ENCODE measurements around the gene HLA-DPB1. TPM values are rescaled to one million over a fixed set of nuclear protein-coding genes. Genes with fewer than 3 reads are reported as not detected.
A peak's percentile ranks its signal among the peaks of the same experiment; 100 is the strongest.

The HLA-DPB1 gene
- 1 to 10 TPM; 2.8 to 4.0 TPM for total RNA-seq

GRCh38 chr6:33075568-33076405 lies at the start of gene HLA-DPB1:
HLA-DPB1 (plus strand) TSS chr6:33075990; CDS start chr6:33076042, 52 bp downstream.
- H3K27me3 Mint-ChIP-seq (ENCODE audit: low read depth): peaks cover 4% of the 10 kb centered on the region
- H3K4me1 Mint-ChIP-seq (ENCODE audit: low read depth): peaks cover 25% of the 10 kb centered on the region
- H3K4me3 Mint-ChIP-seq: peak within 1 kb of the TSS; percentile 62
- no peak within 1 kb of the TSS for H3K27ac Mint-ChIP-seq
- H3K36me3 Mint-ChIP-seq (ENCODE audit: low read depth): no peaks in the 10 kb centered on the region
- CTCF ChIA-PET: interaction anchor here (0.9 to 1.7 kb wide), 2 partner anchors 61 to 64 kb away, joined by 3 to 5 read pairs; no protein-coding TSS in a partner anchor
- intact Hi-C loops (cut with micrococcal nuclease): no loop called here
- no peak for DNase-seq
- H3K9me3 Mint-ChIP-seq: no peaks in the 10 kb centered on the region

GRCh38 chr6:33028220-33028849 lies 47.5 kb upstream of the HLA-DPB1 start:
- H3K4me3 Mint-ChIP-seq: no peak overlapping the region
- H3K9me3 Mint-ChIP-seq: no peaks in the 10 kb centered on the region
- H3K36me3 Mint-ChIP-seq (ENCODE audit: low read depth): no peaks in the 10 kb centered on the region
- no peak for DNase-seq
- peaks cover 5% of the 10 kb centered on the region for H3K4me1 Mint-ChIP-seq (ENCODE audit: low read depth)
- CTCF ChIA-PET: no interaction called here
- no peak overlapping the region for H3K27ac Mint-ChIP-seq
- intact Hi-C loops (cut with micrococcal nuclease): no loop called here
- H3K27me3 Mint-ChIP-seq (ENCODE audit: low read depth): peaks cover 7% of the 10 kb centered on the region

GRCh38 chr6:33029328-33030184 lies 46.2 kb upstream of the HLA-DPB1 start:
- no peak overlapping the region for H3K4me3 Mint-ChIP-seq
- no peaks in the 10 kb centered on the region for H3K36me3 Mint-ChIP-seq (ENCODE audit: low read depth)
- DNase-seq: peak; percentile 28
- H3K27me3 Mint-ChIP-seq (ENCODE audit: low read depth): peaks cover 11% of the 10 kb centered on the region
- H3K27ac Mint-ChIP-seq: no peak overlapping the region
- no peaks in the 10 kb centered on the region for H3K9me3 Mint-ChIP-seq
- peaks cover 5% of the 10 kb centered on the region for H3K4me1 Mint-ChIP-seq (ENCODE audit: low read depth)
- CTCF ChIA-PET: interaction anchor here (1.2 kb wide), 1 partner anchor 161 kb away, joined by 3 read pairs; no protein-coding TSS in a partner anchor
- intact Hi-C loops (cut with micrococcal nuclease): no loop called here

GRCh38 chr6:33030245-33030644 lies 45.5 kb upstream of the HLA-DPB1 start:
- peaks cover 5% of the 10 kb centered on the region for H3K4me1 Mint-ChIP-seq (ENCODE audit: low read depth)
- no peak for DNase-seq
- H3K9me3 Mint-ChIP-seq: peaks cover 2% of the 10 kb centered on the region
- intact Hi-C loops (cut with micrococcal nuclease): no loop called here
- no peaks in the 10 kb centered on the region for H3K36me3 Mint-ChIP-seq (ENCODE audit: low read depth)
- H3K27me3 Mint-ChIP-seq (ENCODE audit: low read depth): peaks cover 15% of the 10 kb centered on the region
- H3K4me3 Mint-ChIP-seq: no peak overlapping the region
- CTCF ChIA-PET: interaction anchor here (1.2 kb wide), 1 partner anchor 161 kb away, joined by 3 read pairs; no protein-coding TSS in a partner anchor
- H3K27ac Mint-ChIP-seq: no peak overlapping the region

GRCh38 chr6:33034554-33034953 lies 41.2 kb upstream of the HLA-DPB1 start:
- H3K36me3 Mint-ChIP-seq (ENCODE audit: low read depth): no peaks in the 10 kb centered on the region

GRCh38 chr6:33036535-33036934 lies 39.3 kb upstream of the HLA-DPB1 start:
- Mint-ChIP-seq H3K9me3 (peaks cover 10% of the 10 kb centered on the region), H3K27me3 (ENCODE audit: low read depth) (peaks cover 16% of the 10 kb centered on the region), H3K4me3 (no peak overlapping the region), H3K4me1 (ENCODE audit: low read depth) (no peaks in the 10 kb centered on the region), H3K27ac (no peak overlapping the region), H3K36me3 (ENCODE audit: low read depth) (no peaks in the 10 kb centered on the region)
- CTCF ChIA-PET: interaction anchor here (1.0 to 2.4 kb wide), 2 partner anchors 21 to 89 kb away, joined by 4 to 8 read pairs; no protein-coding TSS in a partner anchor
- no peak for DNase-seq
- intact Hi-C loops (cut with micrococcal nuclease): no loop called here

More at GRCh38 chr6:33034554-33034953, 41.2 kb upstream of the HLA-DPB1 start:
- Mint-ChIP-seq H3K4me3 (no peak overlapping the region), H3K4me1 (ENCODE audit: low read depth) (no peaks in the 10 kb centered on the region), H3K9me3 (peaks cover 10% of the 10 kb centered on the region), H3K27ac (no peak overlapping the region), H3K27me3 (ENCODE audit: low read depth) (peaks cover 18% of the 10 kb centered on the region)
- CTCF ChIA-PET: no interaction called here
- intact Hi-C loops (cut with micrococcal nuclease): no loop called here
- DNase-seq: no peak

- H3K9me3 Mint-ChIP-seq: peaks cover 7% of the 10 kb centered on the region
- H3K36me3 Mint-ChIP-seq (ENCODE audit: low read depth): no peaks in the 10 kb centered on the region
- H3K27me3 Mint-ChIP-seq (ENCODE audit: low read depth): peaks cover 14% of the 10 kb centered on the region
- no peak for DNase-seq
- no peaks in the 10 kb centered on the region for H3K4me1 Mint-ChIP-seq (ENCODE audit: low read depth)
- H3K4me3 Mint-ChIP-seq: no peak overlapping the region
- intact Hi-C loops (cut with micrococcal nuclease): no loop called here
- H3K27ac Mint-ChIP-seq: no peak overlapping the region
- CTCF ChIA-PET: no interaction called here
Observed at GRCh38 chr6:33040157-33040556, 35.6 kb upstream of the HLA-DPB1 start.

GRCh38 chr6:33049323-33050013 lies 26.3 kb upstream of the HLA-DPB1 start:
- Mint-ChIP-seq H3K27me3 (ENCODE audit: low read depth) (peaks cover 25% of the 10 kb centered on the region), H3K4me1 (ENCODE audit: low read depth) (no peaks in the 10 kb centered on the region), H3K9me3 (no peaks in the 10 kb centered on the region), H3K36me3 (ENCODE audit: low read depth) (no peaks in the 10 kb centered on the region), H3K4me3 (no peak overlapping the region), H3K27ac (no peak overlapping the region)
- intact Hi-C loops (cut with micrococcal nuclease): no loop called here
- CTCF ChIA-PET: interaction anchor here (0.6 to 2.6 kb wide), 2 partner anchors 34 to 49 kb away, joined by 4 to 11 read pairs; no protein-coding TSS in a partner anchor
- DNase-seq: no peak

GRCh38 chr6:33050014-33050810 lies 25.6 kb upstream of the HLA-DPB1 start:
- Mint-ChIP-seq H3K27ac (no peak overlapping the region), H3K36me3 (ENCODE audit: low read depth) (no peaks in the 10 kb centered on the region), H3K4me3 (no peak overlapping the region), H3K27me3 (ENCODE audit: low read depth) (peaks cover 23% of the 10 kb centered on the region), H3K9me3 (no peaks in the 10 kb centered on the region), H3K4me1 (ENCODE audit: low read depth) (no peaks in the 10 kb centered on the region)
- no peak for DNase-seq
- CTCF ChIA-PET: interaction anchor here (2.6 kb wide), 1 partner anchor 35 kb away, joined by 11 read pairs; no protein-coding TSS in a partner anchor
- intact Hi-C loops (cut with micrococcal nuclease): no loop called here

- H3K27me3 Mint-ChIP-seq (ENCODE audit: low read depth): peaks cover 17% of the 10 kb centered on the region
- no peak overlapping the region for H3K4me3 Mint-ChIP-seq
- no peaks in the 10 kb centered on the region for H3K4me1 Mint-ChIP-seq (ENCODE audit: low read depth)
- H3K9me3 Mint-ChIP-seq: no peaks in the 10 kb centered on the region
- intact Hi-C loops (cut with micrococcal nuclease): no loop called here
- no peaks in the 10 kb centered on the region for H3K36me3 Mint-ChIP-seq (ENCODE audit: low read depth)
- no peak overlapping the region for H3K27ac Mint-ChIP-seq
- CTCF ChIA-PET: no interaction called here
- DNase-seq: no peak
Observed at GRCh38 chr6:33052627-33053026, 23.2 kb upstream of the HLA-DPB1 start.

- Mint-ChIP-seq H3K9me3 (no peaks in the 10 kb centered on the region), H3K36me3 (ENCODE audit: low read depth) (no peaks in the 10 kb centered on the region), H3K4me3 (no peak overlapping the region), H3K27ac (no peak overlapping the region), H3K4me1 (ENCODE audit: low read depth) (no peaks in the 10 kb centered on the region), H3K27me3 (ENCODE audit: low read depth) (peaks cover 17% of the 10 kb centered on the region)
- no peak for DNase-seq
- CTCF ChIA-PET: no interaction called here
- intact Hi-C loops (cut with micrococcal nuclease): no loop called here
Observed at GRCh38 chr6:33053230-33053629, 22.6 kb upstream of the HLA-DPB1 start.

Measured in activated naive CD4-positive, alpha-beta T cell treated with anti-CD3 and anti-CD28 coated beads for 36 hours (primary cell).